ENCODE measurements around the gene INIP. TPM values are rescaled to one million over a fixed set of nuclear protein-coding genes. Genes with fewer than 3 reads are reported as not detected.
"Not testable (repeated sequence)": the region's sequence is repeated elsewhere in the genome, so short reads cannot be mapped to it uniquely, and the experiment has no call there.

Gene INIP
- total RNA-seq, 2 donors from 2014 or later = 26.1 to 36.1 TPM

- TF ChIP-seq CTCF (IDR thresholded peaks at IDR 0.05) = no peak
- no peaks in the 10 kb centered on the region for H3K27me3 ChIP-seq
- no peak overlapping the region for H3K4me3 ChIP-seq
- intact Hi-C loops (cut with DNase I) = no loop called here
- H3K4me1 ChIP-seq = no peaks in the 10 kb centered on the region
- DNase-seq = no peak
- H3K27ac ChIP-seq = no peak overlapping the region
- no peak overlapping the region for H3K9ac ChIP-seq (ENCODE audit: low read depth in 2 of 2, low read length in 2 of 2)
- H3K9me3 ChIP-seq = no peaks in the 10 kb centered on the region
- no peaks in the 10 kb centered on the region for H3K36me3 ChIP-seq
Observed at GRCh38 chr9:112694706-112695555, 23.0 kb downstream of the INIP start.

GRCh38 chr9:112689161-112689740 is 28.7 kb downstream of the INIP start:
- H3K4me1 ChIP-seq = no peaks in the 10 kb centered on the region
- H3K9ac ChIP-seq (ENCODE audit: low read depth in 2 of 2, low read length in 2 of 2) = no peak overlapping the region
- intact Hi-C loops (cut with DNase I) = no loop called here
- H3K4me3 ChIP-seq = no peak overlapping the region
- no peaks in the 10 kb centered on the region for H3K36me3 ChIP-seq
- H3K9me3 ChIP-seq = no peaks in the 10 kb centered on the region
- no peak overlapping the region for H3K27ac ChIP-seq
- no peaks in the 10 kb centered on the region for H3K27me3 ChIP-seq
- no peak for DNase-seq
- TF ChIP-seq CTCF (IDR thresholded peaks at IDR 0.05) = no peak

DNA sequence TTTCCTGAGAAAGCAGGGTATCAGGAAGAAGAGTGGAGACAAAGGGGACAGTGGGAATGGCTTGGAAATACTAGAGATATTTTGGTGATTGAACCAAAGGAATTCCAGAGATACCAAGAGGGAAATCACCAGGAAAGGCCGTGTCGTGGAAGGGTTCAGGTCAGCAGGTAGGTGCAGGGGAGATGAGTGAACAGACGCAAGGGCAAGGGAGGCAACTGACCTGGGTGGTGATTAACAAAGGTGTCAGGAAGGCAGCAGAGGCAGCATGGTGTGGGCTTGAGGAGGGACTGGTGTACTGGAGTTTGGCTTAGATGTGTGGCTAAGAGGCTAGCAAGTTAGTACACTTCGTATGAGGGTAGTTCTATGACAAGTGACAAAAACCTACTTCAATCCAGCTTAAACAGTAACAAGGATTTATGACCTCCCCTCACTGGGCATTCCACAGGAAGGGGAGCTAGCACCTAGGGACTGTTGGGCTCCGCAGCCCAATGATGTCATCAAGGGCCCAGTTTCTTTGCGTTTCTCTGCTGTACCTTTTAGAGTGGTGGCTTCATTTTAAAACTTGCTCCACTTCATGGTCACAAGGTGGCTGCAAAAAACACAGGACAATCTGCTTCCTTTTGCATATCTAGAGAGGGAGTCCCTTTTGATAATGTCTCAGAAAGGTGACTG is 37.0 kb downstream of the INIP start:
- Histone ChIP-seq H3K36me3 (no peaks in the 10 kb centered on the region), H3K4me1 (no peaks in the 10 kb centered on the region), H3K9ac (ENCODE audit: low read depth in 2 of 2, low read length in 2 of 2) (no peak overlapping the region), H3K27ac (no peak overlapping the region), H3K9me3 (no peaks in the 10 kb centered on the region), H3K27me3 (no peaks in the 10 kb centered on the region), H3K4me3 (no peak overlapping the region)
- intact Hi-C loops (cut with DNase I) = no loop called here
- TF ChIP-seq CTCF (IDR thresholded peaks at IDR 0.05) = no peak
- no peak for DNase-seq

- Histone ChIP-seq H3K36me3 (no peaks in the 10 kb centered on the region), H3K4me1 (no peaks in the 10 kb centered on the region), H3K27ac (no peak overlapping the region), H3K9ac (ENCODE audit: low read depth in 2 of 2, low read length in 2 of 2) (no peak overlapping the region), H3K27me3 (no peaks in the 10 kb centered on the region), H3K4me3 (no peak overlapping the region), H3K9me3 (no peaks in the 10 kb centered on the region)
- DNase-seq = no peak
- TF ChIP-seq CTCF (IDR thresholded peaks at IDR 0.05) = no peak
- intact Hi-C loops (cut with DNase I) = no loop called here
Observed at GRCh38 chr9:112677040-112677439, 40.9 kb downstream of the INIP start.

DNA sequence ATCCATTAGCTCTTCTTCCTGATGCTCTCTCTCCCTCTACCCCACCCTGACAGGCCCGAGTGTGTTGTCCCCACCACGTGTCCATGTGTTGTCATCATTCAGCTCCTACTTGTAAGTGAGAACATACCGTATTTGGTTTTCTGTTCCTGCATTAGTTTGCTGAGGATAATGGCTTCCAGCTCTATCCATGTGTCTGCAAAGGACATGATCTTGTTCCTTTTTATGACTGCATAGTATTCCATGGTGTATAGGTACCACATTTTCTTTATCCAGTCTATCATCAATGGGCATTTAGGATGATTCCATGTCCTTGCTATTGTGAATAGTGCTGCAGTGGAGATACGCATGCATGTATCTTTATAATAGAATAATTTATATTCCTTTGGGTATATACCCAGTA is 44.7 kb downstream of the INIP start:
- H3K4me3 ChIP-seq; H3K4me1 ChIP-seq; intact Hi-C loops (cut with DNase I); H3K27ac ChIP-seq; H3K27me3 ChIP-seq; H3K36me3 ChIP-seq; H3K9ac ChIP-seq (ENCODE audit: low read depth in 2 of 2, low read length in 2 of 2); DNase-seq; H3K9me3 ChIP-seq: not testable (repeated sequence)

Data from colonic mucosa (tissue), 4 donors.